Progenitor cell of endocrine pancreas (in vitro differentiated cells): ENCODE data around the gene AVL9. TPM values are rescaled to one million over a fixed set of nuclear protein-coding genes. Genes with fewer than 3 reads are reported as not detected.

ENCODE experiments used
- DNase-seq: peaks from one replicate; pipeline ENCODE4 v3.0.0; 2021; ENCODE audit warnings: low spot score; ENCODE audit not compliant: unreplicated experiment
- H3K27ac Mint-ChIP-seq: 2 replicates; pipeline ENCODE4 v1.8.0; 2021; ENCODE audit warnings: mild to moderate bottlenecking, moderate library complexity, mixed read lengths
- H3K27me3 Mint-ChIP-seq: 2 replicates; pipeline ENCODE4 v1.8.0; 2021; ENCODE audit warnings: mixed read lengths
- H3K36me3 Mint-ChIP-seq: 2 replicates; pipeline ENCODE4 v1.8.0; 2022; ENCODE audit warnings: mixed read lengths; ENCODE audit not compliant: insufficient read depth
- H3K4me1 Mint-ChIP-seq: 2 replicates; pipeline ENCODE4 v1.8.0; 2021; ENCODE audit warnings: low read depth, mixed read lengths
- H3K4me3 Mint-ChIP-seq: 2 replicates; pipeline ENCODE4 v1.8.0; 2021; ENCODE audit warnings: low read depth, mild to moderate bottlenecking, moderate library complexity, mixed read lengths
- H3K9me3 Mint-ChIP-seq: 2 replicates; pipeline ENCODE4 v1.8.0; 2021; ENCODE audit warnings: low read depth, mixed read lengths
- total RNA-seq: library from RNA; stranded (reverse); gene quantifications from 2 replicates; pipeline ENCODE4 v1.2.1, GENCODE V29; 2021
- TF ChIP-seq, protein P1 (sequence below): fragments of 200-600 bp; sonication (generic); IDR thresholded peaks from one replicate; pipeline ENCODE4 v1.5.0; 2021; ENCODE audit warnings: antibody characterized with exemption, mild to moderate bottlenecking; ENCODE audit not compliant: unreplicated experiment

Gene AVL9
- total RNA-seq, 1 donor from 2014 or later = 50.7 TPM

- TF ChIP-seq, protein P1, sequence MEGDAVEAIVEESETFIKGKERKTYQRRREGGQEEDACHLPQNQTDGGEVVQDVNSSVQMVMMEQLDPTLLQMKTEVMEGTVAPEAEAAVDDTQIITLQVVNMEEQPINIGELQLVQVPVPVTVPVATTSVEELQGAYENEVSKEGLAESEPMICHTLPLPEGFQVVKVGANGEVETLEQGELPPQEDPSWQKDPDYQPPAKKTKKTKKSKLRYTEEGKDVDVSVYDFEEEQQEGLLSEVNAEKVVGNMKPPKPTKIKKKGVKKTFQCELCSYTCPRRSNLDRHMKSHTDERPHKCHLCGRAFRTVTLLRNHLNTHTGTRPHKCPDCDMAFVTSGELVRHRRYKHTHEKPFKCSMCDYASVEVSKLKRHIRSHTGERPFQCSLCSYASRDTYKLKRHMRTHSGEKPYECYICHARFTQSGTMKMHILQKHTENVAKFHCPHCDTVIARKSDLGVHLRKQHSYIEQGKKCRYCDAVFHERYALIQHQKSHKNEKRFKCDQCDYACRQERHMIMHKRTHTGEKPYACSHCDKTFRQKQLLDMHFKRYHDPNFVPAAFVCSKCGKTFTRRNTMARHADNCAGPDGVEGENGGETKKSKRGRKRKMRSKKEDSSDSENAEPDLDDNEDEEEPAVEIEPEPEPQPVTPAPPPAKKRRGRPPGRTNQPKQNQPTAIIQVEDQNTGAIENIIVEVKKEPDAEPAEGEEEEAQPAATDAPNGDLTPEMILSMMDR = no peak
- no peak overlapping the region for H3K27ac Mint-ChIP-seq
- no peak overlapping the region for H3K4me3 Mint-ChIP-seq
- no peaks in the 10 kb centered on the region for H3K9me3 Mint-ChIP-seq
- H3K27me3 Mint-ChIP-seq = no peaks in the 10 kb centered on the region
- no peak for DNase-seq
- peaks cover 21% of the 10 kb centered on the region for H3K36me3 Mint-ChIP-seq
- H3K4me1 Mint-ChIP-seq = no peaks in the 10 kb centered on the region
Measured at GRCh38 chr7:32579776-32580175, 84.5 kb downstream of the AVL9 start.

- Mint-ChIP-seq H3K27ac (no peak overlapping the region), H3K4me3 (no peak overlapping the region), H3K36me3 (peaks cover 22% of the 10 kb centered on the region), H3K27me3 (no peaks in the 10 kb centered on the region), H3K9me3 (no peaks in the 10 kb centered on the region), H3K4me1 (no peaks in the 10 kb centered on the region)
- no peak for DNase-seq
- TF ChIP-seq, protein P1 = no peak
Measured at GRCh38 chr7:32580646-32581045, 85.4 kb downstream of the AVL9 start.

DNA sequence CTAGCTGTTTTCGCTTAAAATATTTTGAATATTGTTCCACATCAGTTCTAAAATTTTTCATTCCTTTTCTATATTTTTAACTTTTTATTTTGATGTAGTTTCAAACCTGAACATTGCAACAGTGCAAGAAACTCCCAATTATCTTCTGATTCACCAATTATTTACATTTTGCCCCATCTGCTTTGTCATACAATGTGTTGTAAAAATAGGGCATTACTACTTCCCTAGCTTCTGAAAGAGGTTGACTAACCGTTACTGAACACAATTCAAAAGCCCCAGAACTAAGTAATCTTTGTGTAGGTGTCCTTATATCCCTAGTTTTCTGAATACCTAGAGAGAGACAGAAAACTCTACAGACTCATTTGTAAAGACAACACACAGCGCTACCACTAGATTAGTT is 86.7 kb downstream of the AVL9 start:
- Mint-ChIP-seq H3K27me3 (no peaks in the 10 kb centered on the region), H3K36me3 (peaks cover 20% of the 10 kb centered on the region), H3K4me3 (no peak overlapping the region), H3K27ac (no peak overlapping the region), H3K4me1 (no peaks in the 10 kb centered on the region), H3K9me3 (no peaks in the 10 kb centered on the region)
- DNase-seq = no peak
- TF ChIP-seq, protein P1 = no peak

- no peak for DNase-seq
- no peaks in the 10 kb centered on the region for H3K4me1 Mint-ChIP-seq
- H3K4me3 Mint-ChIP-seq = no peak overlapping the region
- no peak overlapping the region for H3K27ac Mint-ChIP-seq
- H3K9me3 Mint-ChIP-seq = no peaks in the 10 kb centered on the region
- TF ChIP-seq, protein P1 = no peak
- H3K36me3 Mint-ChIP-seq = peaks cover 16% of the 10 kb centered on the region
- H3K27me3 Mint-ChIP-seq = no peaks in the 10 kb centered on the region
Measured at GRCh38 chr7:32583791-32584190, 88.5 kb downstream of the AVL9 start.

DNA sequence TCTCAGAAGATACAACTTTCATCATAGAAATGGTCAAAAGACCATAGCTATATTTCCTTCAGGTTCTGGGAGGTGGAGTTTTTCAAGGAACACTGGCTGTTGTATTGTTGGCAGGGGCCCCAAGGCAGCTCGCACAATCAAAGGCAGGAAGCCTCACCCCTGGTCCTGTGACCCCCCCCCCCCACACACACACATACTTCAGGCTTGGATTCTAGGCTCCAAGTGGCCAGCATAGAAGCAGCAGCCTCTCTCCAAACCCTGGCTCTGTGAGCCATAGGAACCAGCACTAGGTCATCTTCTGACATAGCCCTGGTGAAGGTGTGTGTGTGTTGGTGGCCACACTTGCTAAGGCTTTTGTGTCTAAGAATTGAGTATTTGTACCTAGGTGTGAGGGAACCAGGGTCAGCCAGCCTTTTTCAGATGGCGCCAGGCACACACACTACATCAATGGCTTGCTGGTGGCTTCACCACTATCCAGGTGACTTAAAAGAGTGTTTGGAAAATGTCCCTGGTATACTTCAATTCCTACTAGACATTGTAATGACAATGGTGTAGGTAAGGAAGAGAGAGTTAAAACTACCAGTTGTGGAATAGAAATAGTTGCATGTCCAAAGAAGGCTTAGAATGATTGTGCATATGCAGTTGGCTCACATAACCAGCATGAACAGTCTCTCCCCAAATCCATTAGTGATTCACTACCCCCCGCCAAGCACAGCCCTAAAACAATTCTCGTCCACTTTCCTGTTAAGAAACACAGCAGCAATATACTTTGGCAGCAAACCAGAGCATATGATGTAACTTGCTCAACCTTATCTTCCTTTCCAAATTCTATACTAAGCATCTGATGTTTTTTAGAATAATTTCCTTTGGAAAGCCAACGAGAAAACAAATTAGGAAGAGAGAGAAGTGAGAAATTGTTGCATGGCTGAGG is 91.3 kb downstream of the AVL9 start:
- H3K4me3 Mint-ChIP-seq = no peak overlapping the region
- no peaks in the 10 kb centered on the region for H3K4me1 Mint-ChIP-seq
- no peak for DNase-seq
- peaks cover 15% of the 10 kb centered on the region for H3K36me3 Mint-ChIP-seq
- no peak overlapping the region for H3K27ac Mint-ChIP-seq
- no peaks in the 10 kb centered on the region for H3K9me3 Mint-ChIP-seq
- H3K27me3 Mint-ChIP-seq = no peaks in the 10 kb centered on the region
- TF ChIP-seq, protein P1 = no peak
